GM18526 (cell line): ENCODE results near the gene ARRDC4.

ENCODE experiments used
- POLR2A ChIP-seq: IDR thresholded peaks from 3 replicates; pipeline ENCODE4 v1.6.1; 2011; ENCODE audit not compliant: insufficient read length; ENCODE audit errors: extremely low read depth

ARRDC4 gene

DNA sequence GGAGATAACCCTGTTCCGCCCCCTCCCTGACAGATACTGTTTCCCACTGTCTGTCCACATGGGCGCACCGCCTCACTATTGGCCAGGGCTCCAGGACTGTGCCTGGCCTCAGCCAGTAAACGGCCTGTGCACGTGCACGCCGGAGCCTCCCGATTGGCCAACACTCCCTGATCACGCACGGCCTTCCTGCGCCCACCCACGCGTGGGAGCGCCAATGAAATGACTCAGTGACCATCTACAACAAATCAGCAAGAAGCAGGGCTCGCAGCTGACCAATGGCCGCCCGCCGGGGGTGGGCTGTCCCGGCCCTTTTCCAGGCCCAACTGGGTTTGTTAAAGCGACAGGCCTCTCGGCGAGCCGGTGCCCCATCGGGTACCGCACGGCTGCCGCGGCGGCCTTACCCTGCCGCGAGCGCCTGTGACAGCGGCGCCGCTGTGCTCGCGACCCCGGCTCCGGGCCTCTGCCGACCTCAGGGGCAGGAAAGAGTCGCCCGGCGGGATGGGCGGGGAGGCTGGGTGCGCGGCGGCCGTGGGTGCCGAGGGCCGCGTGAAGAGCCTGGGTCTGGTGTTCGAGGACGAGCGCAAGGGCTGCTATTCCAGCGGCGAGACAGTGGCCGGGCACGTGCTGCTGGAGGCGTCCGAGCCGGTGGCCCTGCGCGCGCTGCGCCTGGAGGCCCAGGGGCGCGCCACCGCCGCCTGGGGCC lies at the start of gene ARRDC4:
ARRDC4 (plus strand) TSS at position 340 of the 703 bp plus-strand sequence; CDS start at position 499, 159 bp downstream.
- TF ChIP-seq POLR2A: no peak

GRCh38 chr15:97914711-97915110 lies 45.8 kb upstream of the ARRDC4 start:
- no peak for TF ChIP-seq POLR2A

DNA sequence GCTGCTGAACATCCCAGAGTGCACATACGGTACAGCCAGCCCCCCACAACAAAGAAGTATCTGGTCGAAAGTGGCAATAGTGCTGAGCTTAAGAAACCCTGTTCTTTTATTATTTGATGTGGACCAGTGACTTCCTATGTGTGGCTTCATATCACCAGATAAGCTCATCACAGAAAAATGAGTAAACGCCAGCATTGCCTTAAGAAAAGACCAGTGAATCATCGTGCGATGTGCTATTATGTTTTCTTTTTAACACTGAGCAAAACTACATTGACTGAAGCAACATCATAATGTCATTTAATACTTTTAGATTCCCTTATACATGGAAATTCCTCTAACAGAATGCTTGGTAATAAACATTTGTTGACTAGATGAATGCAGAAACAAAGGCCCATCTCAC lies 45.2 kb upstream of the ARRDC4 start:
- TF ChIP-seq POLR2A: no peak

GRCh38 chr15:97921296-97921865 lies 39.1 kb upstream of the ARRDC4 start:
- no peak for TF ChIP-seq POLR2A

DNA sequence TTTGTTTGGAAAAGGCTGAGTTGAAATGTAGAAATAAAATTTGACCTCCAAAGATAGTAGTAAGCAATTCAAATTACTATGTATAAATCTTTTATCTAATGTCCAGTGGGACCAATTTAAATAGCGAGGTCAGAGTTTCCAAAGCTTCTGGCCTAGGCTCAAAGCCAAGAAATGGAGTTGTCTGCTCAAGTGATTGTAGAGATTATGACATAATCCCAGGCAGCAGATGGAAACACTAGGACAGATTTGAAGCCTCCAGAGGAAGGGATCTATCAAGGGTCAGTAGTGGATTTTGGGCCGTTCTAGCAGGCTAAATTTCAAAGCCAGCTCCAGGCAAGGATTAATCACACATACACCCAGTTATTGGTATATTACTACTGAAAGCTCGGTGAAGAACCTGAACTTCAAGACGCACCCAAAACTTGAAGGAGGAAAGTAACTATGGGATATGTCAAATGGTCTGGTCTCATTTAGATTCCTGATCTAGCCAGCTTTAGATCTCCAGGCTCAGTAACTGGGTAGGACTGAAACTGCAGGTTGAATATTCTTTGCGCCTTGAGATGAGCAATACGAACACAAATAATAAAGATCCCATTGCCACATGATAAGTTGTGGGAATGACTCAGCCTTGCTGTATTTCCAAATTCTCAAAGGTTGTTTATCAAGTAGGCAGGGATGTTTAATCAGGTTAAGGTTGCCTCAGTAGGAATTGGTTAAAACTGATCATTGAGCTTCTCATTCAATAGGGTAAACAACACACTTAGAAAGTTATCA lies 30.9 kb upstream of the ARRDC4 start:
- TF ChIP-seq POLR2A: no peak

DNA sequence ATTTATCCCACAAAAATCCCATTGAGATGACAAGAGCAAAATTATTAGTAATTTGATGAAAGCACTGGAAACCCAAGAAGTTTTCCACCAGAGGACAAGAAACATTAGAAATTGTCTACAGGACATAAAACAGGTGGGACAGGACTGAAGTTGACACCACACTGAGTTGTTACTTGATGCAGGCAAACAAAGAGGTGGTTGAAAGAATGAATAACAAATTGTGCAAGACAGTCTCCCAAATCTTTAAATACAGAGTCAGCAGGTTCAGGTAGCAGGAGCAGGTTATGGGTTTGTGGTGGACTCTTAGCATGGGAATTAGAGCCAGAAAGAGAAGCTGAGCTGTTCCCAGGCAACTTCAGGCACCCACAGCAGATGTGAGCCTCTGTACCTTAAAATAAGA lies 30.3 kb upstream of the ARRDC4 start:
- no peak for TF ChIP-seq POLR2A

DNA sequence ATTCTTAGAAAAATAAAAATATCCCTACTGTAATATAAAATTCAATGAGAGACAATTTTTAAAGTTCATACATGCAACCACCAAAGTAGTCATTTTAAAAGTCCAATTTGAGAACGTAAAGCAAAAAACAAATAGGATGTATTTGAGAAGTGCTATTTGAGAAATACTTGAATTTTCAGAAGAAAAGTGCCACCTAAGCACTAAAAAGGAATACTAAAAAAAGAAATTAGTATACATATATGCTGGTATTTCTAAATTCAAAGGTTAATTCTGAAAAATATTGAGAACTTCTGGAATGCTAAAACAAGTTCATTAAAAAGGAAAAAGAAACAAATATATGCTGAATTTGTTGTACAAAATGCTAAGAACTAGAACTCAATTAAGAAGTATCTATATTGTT lies 29.2 kb upstream of the ARRDC4 start:
- TF ChIP-seq POLR2A: no peak

DNA sequence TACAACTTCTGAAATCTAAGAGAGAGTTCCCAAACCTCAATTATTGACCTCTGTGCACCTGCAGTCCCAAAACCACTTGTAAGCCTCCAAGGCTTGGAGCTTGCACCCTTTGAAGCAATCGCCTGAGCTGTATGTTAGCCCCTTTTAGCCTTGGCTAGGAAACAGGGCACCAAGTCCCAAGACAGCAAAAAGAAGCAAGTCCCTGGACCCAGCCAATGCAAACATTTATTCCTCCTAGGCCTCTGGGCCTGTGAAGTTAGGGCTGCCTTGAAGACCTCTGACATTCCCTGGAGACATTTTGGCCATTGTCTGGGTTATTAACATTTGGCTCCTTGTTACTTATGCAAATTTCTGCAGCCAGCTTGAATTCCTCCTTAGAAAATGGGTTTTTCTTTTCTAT lies 26.9 kb upstream of the ARRDC4 start:
- no peak for TF ChIP-seq POLR2A

DNA sequence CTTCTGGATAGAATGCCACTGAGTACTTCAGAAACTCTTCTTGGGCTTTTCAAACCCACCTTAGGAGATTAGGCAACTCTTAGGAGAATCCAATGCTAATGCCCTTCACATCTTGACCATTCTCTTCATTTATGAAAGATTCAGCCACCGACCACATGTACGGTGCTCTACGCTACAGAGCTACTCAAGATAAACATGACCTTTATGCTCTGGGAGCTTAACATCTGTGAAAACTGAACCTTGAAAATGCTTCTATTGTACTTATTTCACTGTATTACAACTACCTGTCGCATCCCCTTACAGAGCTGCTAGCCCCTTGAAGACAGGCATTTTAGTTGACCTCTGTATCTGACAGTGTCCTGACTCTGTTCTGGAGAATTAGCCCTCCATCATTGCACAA lies 19.5 kb upstream of the ARRDC4 start:
- no peak for TF ChIP-seq POLR2A

DNA sequence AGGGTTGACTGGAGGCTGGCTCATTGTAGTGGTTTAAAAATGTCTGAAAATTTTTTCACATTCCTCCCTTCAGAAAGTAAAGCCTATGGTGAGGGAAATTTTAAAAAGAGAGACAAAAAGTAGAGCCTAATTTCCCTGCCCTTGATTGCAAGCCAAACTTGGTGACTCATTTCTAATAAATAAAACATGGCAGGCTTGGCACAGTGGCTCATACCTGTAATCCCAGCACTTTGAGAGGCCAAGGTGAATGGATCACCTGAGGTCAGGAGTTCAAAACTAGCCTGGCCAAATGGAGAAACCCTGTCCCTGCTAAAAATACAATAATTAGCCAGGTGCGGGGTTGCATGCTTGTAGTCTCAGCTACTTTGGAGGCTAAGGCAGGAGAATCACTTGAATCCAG lies 18.9 kb upstream of the ARRDC4 start:
- no peak for TF ChIP-seq POLR2A

DNA sequence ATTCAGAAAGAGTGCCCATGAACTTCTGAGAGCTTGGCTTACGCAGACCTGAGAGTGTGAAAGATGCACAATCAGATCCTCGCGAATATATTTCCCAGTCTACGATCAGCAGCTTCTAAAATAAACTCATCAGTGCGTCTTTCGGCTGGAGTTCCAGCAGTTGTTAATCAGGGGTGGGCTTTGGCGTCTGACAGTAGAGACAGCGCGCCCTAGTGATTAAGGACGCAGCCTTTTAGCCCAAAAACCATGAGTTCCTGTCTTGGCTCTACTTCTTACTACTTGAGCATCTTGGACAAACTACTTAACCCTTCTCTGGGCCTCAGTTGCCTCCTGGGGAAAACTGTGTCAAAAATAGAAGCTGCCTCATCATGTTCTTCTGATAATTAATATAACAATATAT lies 15.8 kb upstream of the ARRDC4 start:
- TF ChIP-seq POLR2A: no peak

DNA sequence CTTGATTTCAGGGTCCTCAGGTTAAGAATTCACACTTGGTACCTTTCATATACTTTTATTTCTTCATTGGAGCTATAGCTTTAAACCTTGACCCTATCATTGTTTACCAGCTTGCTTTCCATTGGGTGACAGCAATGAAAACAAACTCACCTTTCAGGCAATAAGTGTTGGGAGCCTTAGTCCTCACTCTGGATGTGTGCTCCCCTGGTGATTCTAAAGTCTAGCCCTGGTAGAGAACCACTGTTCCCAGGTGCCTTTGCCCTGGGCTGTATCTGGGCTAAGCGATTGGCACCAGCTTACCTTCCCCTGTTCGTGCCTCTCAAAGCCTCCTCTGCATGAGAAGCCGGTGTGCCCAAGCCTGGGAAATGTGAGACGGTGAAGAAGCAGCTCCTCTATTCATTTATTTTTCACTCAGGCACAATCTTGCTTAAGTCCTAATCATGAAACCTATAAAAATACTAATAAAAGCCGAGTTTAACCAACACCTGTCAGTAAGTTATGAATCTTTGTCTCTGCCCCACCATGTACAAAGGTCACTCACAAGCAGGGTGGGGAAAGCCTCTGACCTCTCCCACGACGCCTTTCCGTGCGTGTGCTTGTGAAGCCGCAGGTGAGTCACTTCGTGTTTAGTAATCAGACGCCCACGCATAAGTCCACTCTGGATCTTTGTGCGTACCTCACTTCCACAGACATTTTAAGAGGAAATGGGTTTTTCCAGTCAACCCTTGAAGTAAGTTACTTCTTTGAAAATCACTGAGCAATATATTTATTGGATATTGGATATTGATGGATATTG lies 12.8 kb upstream of the ARRDC4 start:
- no peak for TF ChIP-seq POLR2A

- no peak for TF ChIP-seq POLR2A
Measured at GRCh38 chr15:97953254-97953653, 7.2 kb upstream of the ARRDC4 start.

DNA sequence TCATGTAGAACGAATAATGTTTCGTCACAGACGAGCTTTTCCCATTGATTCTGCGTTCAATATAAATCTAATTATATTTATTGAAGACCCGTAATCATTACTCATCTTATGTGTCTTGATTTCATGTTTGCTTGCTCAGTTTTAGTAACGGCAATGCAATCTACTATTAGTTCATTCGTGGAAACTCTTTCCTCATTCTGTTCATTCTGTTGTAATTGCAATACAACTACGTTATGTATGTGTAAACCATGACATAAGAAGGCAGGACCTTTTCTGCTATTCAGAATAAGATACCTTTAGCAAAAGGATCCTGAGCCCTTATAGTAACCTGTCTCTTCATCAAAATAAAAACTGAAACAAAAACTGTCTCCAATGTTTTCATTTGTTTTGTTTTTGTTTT lies 6.8 kb upstream of the ARRDC4 start:
- TF ChIP-seq POLR2A: no peak

- TF ChIP-seq POLR2A: no peak
Measured at GRCh38 chr15:97955035-97955434, 5.5 kb upstream of the ARRDC4 start.

DNA sequence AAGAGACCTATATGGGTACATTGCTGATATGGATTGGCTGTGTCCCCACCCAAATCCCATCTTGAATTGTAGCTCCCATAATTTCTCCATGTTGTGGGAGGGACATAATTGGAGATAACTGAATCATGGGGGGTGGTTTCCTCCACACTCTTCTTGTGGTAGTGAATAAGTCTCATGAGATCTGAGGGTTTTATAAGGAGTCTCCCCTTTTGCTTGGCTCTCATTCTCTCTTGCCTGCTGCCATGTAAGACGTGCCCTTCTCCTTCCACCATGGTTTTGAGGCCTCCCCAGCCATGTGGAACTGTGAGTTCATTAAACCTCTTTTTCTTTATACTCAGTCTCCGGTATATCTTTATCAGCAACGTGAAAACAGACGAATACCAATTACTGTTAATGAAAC lies 5.0 kb upstream of the ARRDC4 start:
- no peak for TF ChIP-seq POLR2A

DNA sequence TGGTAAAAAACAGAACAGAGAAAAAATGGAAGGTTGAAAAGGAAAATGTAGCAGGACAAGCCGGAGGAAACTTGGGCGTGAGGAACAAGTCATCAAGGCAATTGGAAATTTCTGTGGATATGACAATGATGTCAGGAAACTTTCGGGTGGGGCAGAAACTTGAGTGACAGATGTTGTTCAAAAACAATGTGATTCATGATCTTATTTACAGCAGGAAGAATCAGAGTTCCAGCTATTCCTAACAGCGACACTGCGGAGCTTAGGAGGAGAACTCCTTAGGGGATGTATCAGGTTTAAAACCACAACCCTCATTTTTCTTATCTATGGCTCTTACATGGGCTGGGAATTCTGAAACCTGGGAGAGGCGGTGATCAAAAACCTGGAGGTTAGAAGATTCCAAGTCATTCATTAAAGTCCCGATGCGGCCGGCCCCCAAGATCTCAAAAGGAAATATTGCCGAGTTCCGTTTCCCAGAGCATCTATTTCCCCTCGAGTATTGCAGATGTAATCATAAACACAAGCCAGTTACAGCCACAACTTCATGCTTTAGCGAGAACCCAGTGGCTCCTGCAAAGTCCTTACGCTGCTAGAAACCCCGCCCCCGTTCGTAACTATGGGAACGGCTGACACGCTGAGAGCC lies 659 bp upstream of the ARRDC4 start:
- no peak for TF ChIP-seq POLR2A
